Measurements from ENCODE around the gene TLE4.
A peak's percentile ranks its signal among the peaks of the same experiment; 100 is the strongest.

The TLE4 gene

GRCh38 chr9:79572608-79573411, 1.0 kb downstream of the TLE4 start:
- peak; percentile 27 for DNase-seq

DNA sequence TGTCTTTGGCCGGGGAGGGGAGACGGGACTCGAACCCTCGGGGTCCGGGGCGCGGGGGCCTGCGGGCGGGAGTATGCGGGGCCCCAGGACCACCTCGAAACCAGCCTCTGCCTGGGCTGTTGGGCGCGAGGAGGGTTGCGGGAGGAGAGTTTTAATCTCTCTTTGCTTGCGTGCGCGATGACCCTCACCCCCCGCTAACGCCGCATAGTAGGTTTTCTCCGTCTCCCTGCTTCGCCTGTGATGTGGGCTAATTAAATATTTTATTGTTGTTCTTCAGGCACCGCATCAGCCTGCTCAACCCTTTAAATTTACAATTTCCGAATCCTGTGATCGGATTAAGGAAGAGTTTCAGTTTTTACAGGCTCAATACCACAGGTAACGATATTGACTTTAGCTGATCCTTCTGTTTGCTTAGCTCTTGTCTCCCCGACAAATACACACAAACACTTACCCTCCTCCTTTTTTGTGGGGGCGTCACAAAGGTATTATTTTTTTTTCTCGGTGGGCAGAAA, 1.7 kb downstream of the TLE4 start:
- DNase-seq: peak; percentile 29

- no peak for DNase-seq
Observed at GRCh38 chr9:79574136-79574535, 2.4 kb downstream of the TLE4 start.

DNA sequence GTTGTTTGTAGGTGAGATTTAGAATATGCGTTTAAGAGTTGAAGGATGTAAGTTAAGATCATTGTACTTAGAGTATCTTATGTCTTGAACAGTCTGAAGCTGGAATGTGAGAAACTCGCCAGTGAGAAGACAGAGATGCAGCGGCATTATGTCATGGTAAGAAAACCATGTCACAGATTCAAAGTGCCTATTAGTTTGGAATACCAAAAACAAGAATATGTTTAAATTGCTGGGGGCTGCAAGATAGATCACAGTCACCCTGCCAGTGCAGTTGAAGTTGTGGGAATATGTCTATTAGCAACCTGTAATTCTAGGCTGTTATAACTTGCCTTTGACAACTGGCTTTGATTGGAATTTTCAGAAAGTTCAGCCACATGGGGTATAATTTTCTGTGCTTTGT, 3.0 kb downstream of the TLE4 start:
- DNase-seq: no peak

DNA sequence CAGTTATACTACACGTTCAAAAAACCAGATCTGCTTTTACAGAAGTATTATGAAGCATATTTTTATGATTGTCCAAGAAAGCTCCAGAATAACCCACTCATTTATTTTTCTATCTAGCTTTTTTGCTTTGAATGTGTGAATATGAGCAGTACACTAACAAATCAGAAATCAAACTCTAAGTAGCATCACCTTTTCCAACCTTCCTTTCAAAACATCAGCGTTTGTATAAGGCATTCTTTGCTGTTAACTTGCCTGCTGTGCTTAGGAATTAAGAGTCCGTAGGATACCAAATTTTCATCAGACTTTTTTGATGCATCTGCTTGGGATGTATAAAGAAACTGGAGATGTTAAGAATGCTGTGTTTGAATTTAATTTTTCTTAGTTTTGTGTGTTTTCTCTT, 3.8 kb downstream of the TLE4 start:
- no peak for DNase-seq

DNA sequence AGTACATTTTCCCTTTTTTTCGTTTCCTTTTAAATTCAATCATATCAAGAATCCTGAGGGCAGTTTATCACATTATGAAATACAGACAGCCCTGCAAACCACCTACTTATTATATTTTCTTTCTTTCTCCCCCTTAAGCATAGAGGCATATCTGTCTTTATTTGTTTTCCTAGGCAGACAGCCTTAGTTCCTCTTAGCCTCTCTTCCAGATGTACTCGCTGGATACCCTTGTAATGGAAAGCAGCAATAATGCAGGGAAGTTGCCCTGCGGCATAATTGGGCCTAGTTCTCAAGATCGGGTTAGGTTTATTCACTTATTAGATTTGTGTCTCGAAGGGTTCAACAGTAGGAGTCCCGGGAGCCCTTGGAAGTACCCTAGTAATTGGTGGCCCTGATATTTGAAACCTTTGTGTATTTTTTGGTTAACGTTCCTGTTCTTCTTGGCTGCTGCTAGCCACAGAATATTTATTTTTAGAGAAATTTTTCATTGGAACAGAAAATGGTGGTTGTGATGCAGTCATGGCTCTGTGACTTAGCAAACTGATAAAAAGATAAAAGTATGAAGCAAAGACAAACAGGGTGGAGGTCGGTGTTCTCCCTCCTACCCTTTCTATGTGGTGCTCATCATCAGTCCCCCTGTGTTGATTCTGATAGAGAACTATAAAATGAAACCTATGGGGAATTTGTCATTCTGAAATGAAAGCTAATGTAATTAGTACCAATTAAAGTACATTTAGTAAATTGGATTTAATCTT, 6.4 kb downstream of the TLE4 start:
- no peak for DNase-seq

GRCh38 chr9:79578891-79579290, 7.1 kb downstream of the TLE4 start:
- no peak for DNase-seq

GRCh38 chr9:79579624-79580023, 7.9 kb downstream of the TLE4 start:
- no peak for DNase-seq

DNA sequence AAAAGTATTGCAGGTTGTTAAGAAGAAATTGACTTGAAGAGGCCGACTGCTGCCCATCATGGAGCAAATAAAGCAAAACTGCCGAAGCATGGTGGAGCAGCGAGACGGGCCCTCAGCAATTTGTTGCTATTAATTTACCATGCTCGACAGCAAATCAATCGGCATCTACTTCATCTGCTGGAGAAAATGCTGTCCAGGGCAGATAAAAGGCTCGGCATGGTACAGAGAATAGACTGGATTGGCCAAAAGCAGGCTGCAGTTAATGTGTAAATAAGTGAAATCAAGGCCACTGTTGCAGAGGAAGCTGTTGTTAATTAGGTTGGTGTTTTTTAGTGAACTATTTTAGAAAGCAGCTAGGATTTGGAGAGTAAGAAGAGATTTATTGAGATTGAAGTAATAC, 8.3 kb downstream of the TLE4 start:
- no peak for DNase-seq

DNA sequence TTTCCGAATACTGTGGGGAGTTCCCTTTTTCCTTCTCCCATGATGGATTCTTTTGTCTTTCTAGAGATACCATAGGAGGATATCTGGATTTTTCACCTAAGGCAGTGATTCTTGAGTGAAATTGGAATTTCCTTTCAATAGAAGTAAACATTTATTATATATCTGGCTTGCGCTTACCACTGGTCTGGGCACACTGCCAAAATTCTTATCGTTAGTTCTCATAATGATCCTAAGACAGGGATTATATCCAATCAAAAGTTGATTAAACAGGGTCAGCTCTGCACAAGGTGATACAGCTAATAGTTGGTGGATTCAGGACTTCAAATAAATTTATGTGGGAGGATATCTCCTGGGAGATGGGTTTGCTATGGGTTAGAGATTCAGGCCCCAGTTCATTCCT, 9.6 kb downstream of the TLE4 start:
- DNase-seq: no peak

DNA sequence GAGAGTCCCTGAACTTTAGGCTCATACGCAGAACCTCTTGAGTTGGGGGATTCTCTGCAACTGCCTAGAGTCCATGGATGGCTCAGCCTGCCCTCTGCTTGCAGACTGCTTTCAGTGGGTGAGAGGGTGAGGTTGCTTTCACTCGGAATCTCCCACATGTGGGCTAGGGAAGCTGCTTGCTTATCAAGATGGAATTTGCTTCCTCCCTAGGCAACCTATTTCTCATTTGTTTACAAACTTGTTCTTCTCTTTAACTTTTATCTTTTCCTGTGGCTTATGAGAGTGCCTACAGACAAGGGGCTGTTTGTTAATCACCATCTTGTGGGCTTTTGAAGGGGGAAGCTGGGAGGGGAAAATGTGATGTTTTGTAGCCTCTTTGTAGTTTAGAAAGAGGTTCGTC, 10.0 kb downstream of the TLE4 start:
- DNase-seq: no peak

DNA sequence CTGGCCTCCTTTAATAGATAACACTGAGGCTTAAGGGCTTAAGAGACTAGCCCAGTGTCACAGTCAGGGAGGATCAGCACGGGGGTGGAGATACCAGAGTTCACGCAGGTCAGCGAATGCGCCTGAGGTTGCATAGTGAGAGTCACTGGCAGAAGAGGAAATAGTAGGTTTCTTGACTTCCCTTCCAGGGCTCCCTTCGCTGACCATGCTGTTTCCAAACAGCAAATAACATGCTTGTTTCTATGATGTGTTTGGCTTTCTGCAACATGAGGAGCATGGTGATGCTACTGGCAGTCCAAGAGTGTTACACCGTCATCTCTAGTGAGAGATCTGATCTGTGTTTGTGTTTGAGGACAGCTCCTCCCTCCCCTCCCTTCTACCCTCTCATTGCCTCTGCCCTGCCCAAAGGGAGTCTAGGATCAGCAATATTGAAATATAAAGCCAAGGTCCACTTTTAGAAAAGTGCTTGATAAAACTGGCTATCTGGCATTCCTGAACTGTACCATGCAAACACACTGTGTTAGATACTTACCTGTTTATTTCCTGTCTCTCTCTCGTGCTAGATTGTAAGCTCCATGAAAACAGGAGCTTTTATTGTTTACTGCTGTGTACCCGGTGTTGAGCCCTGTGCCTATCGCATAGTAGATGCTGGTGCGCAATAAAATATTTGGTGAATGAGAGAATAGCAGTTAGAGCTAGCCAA, 12.3 kb downstream of the TLE4 start:
- DNase-seq: no peak

DNA sequence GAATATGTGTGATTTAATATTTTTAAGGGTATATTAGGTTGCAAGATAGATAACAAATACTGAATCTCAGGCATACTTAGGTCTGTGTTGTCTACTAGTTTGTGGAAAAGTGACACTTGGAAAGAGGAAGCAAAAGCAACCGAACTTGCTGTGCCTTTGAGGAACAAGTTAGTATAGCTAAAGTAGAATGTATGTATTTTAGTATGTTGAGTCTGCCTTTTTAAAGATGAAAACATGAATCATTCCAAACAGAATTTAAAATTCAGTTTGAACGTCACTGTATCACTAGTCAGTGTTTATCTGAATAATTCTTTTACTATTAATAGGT, 12.9 kb downstream of the TLE4 start:
- DNase-seq: no peak

GRCh38 chr9:79588488-79589223, 16.9 kb downstream of the TLE4 start:
- no peak for DNase-seq

- DNase-seq: no peak
Observed at GRCh38 chr9:79591458-79591857, 19.7 kb downstream of the TLE4 start.

GRCh38 chr9:79592726-79593493, 21.1 kb downstream of the TLE4 start:
- no peak for DNase-seq

DNA sequence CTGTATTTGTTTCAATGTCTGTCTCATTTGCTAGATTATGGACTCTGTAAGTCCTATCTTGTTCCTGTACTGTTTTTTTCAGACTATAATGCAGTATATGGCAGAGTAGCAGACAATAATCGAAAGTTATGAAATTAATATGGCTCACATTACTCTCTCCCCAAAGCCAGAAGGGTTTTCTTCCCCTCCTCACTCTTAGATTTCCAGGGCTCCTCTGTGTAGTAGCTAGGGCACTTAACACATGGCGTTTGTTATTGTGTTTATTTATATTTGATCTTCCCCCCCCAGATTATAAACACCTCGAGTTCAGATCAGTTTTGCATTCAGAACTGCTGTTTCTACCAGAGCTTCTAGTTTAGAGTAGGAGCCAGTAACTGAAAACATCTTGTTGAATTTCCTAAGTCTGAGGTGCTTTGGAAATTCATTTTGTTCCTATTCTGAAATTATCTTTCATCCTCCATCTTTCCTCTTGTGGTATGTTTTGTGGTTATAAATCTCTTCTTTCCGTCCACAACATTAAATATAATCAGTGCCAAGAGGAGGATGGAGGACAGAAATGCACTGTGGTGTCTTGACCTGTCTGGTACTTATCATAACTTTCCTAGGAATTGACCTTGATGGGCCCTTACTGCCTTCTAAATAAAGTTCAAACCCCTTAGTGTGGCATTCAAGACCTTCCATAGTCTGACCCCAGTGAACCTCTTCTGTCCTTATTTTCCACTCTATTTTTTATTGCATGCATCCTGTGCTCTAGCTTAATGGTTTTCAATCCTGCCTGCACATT, 27.0 kb downstream of the TLE4 start:
- DNase-seq: no peak

DNA sequence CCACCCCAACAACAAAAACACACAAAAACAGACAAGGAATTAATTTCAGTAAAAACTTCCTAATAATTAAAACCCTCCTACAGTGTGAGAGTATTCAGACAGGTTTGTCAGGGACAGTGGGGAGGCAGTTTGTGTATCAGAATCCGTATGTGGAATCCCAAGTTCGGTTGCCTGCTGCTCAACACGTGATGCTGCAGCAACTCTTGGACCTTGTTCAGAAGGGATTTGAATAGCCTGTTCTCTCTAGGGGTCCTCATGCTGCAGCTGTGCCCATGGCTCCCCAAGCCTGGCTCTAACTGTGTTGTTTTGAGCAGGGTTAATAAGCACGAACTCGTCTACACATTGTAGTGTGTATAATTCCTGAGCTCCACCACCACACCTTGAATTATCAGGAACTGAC, 28.7 kb downstream of the TLE4 start:
- no peak for DNase-seq

DNA sequence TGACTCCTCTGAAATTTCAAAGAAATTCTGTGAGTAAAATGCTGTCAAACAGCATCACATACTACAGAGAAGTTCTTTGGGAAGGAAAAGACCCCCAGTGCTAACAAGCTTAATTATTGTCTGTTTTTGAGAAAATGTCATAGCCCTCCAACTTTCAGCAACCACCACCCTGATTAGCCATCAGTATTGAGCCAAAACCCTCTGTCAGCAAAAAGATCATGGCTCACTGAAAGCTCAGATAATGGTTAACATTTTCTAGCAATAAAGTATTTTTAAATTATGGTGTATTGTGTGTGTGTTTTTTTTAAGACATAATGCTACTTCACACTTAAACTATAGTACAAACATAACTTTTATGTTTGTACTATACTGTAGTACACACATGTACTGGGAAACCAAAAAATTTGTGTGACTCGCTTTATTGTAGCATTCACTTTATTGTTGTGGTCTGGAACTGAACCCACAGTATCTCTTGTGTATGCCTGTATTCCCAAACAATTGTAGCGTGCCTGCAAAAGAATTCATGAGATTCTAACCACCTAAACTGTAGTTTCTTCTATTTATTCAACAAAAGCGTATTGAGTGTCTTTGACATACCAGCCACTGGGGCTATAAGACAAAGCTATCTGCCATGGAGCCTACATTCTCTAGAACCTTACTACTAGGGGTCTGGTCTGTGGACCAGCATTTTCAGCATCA, 31.6 kb downstream of the TLE4 start:
- no peak for DNase-seq

GRCh38 chr9:79604149-79604548, 32.4 kb downstream of the TLE4 start:
- DNase-seq: no peak
